ENCODE results near the gene GPR132. TPM values are rescaled to one million over a fixed set of nuclear protein-coding genes. Genes with fewer than 3 reads are reported as not detected.
A peak's percentile ranks its signal among the peaks of the same experiment; 100 is the strongest.
"Not testable (repeated sequence)": the region's sequence is repeated elsewhere in the genome, so short reads cannot be mapped to it uniquely, and the experiment has no call there.

The GPR132 gene
- total and polyA plus RNA-seq, 2 donors from 2014 or later, result 0.17 to 4.2 TPM

DNA sequence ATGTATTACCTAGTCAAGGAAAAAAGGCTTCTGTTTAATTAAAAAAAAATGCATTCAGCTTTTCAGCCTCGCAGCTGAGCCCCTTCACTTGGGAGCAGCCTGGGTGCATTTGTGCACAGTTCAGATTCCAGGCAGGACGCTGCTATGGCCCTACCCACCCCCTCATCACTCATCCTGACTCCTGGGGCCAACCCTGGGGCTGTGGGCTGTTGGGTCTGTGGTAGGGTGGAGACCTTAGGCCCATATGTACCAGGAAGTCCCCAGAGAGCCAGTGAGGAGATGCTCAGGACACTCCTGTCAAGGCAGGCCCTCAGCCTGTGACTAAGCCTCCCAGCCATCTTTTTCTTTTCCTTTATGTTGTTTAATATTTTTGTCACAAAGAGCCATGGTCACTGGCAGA lies 35.0 kb downstream of the GPR132 start:
- intact Hi-C loops (cut with DNase I), result no loop called here

GRCh38 chr14:105029402-105029801 lies 35.8 kb downstream of the GPR132 start:
- Histone ChIP-seq H3K36me3 (ENCODE audit: control insufficient read depth in 2 of 3, insufficient read depth in 3 of 3, low read length in 3 of 3) (no peaks in the 10 kb centered on the region), H3K9ac (ENCODE audit: low read length in 3 of 3) (no peak overlapping the region), H3K9me3 (ENCODE audit: control insufficient read depth in 2 of 3, insufficient read depth in 1 of 3, low read length in 3 of 3) (no peaks in the 10 kb centered on the region), H3K4me1 (ENCODE audit: control insufficient read depth in 2 of 3, insufficient read depth in 2 of 3, low read depth in 1 of 3, low read length in 3 of 3) (no peaks in the 10 kb centered on the region), H3K27ac (ENCODE audit: low read depth in 2 of 2, low read length in 2 of 2) (no peak overlapping the region), H3K27me3 (ENCODE audit: control insufficient read depth, insufficient read depth, low read length) (peaks cover 16% of the 10 kb centered on the region), H3K4me3 (ENCODE audit: low read length in 3 of 3) (no peak overlapping the region)
- DNase-seq (peak in 1 of 5 donors; percentile 66), FAIRE-seq (no peak)
- intact Hi-C loops (cut with DNase I), result no loop called here
- TF ChIP-seq, protein P1, sequence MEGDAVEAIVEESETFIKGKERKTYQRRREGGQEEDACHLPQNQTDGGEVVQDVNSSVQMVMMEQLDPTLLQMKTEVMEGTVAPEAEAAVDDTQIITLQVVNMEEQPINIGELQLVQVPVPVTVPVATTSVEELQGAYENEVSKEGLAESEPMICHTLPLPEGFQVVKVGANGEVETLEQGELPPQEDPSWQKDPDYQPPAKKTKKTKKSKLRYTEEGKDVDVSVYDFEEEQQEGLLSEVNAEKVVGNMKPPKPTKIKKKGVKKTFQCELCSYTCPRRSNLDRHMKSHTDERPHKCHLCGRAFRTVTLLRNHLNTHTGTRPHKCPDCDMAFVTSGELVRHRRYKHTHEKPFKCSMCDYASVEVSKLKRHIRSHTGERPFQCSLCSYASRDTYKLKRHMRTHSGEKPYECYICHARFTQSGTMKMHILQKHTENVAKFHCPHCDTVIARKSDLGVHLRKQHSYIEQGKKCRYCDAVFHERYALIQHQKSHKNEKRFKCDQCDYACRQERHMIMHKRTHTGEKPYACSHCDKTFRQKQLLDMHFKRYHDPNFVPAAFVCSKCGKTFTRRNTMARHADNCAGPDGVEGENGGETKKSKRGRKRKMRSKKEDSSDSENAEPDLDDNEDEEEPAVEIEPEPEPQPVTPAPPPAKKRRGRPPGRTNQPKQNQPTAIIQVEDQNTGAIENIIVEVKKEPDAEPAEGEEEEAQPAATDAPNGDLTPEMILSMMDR (IDR thresholded peaks at IDR 0.05; ENCODE audit: borderline replicate concordance, extremely low read depth, insufficient read depth), result no peak

More for the DNA sequence above, 35.0 kb downstream of the GPR132 start:
- Histone ChIP-seq H3K4me1 (ENCODE audit: control insufficient read depth in 2 of 3, insufficient read depth in 2 of 3, low read depth in 1 of 3, low read length in 3 of 3) (no peaks in the 10 kb centered on the region), H3K9me3 (ENCODE audit: control insufficient read depth in 2 of 3, insufficient read depth in 1 of 3, low read length in 3 of 3) (no peaks in the 10 kb centered on the region), H3K9ac (ENCODE audit: low read length in 3 of 3) (no peak overlapping the region), H3K36me3 (ENCODE audit: control insufficient read depth in 2 of 3, insufficient read depth in 3 of 3, low read length in 3 of 3) (no peaks in the 10 kb centered on the region), H3K4me3 (ENCODE audit: low read length in 3 of 3) (no peak overlapping the region), H3K27ac (ENCODE audit: low read depth in 2 of 2, low read length in 2 of 2) (no peak overlapping the region), H3K27me3 (ENCODE audit: control insufficient read depth, insufficient read depth, low read length) (peaks cover 21% of the 10 kb centered on the region)
- DNase-seq (no peak), FAIRE-seq (no peak)
- TF ChIP-seq, protein P1 (IDR thresholded peaks at IDR 0.05; ENCODE audit: borderline replicate concordance, extremely low read depth, insufficient read depth), result no peak

DNA sequence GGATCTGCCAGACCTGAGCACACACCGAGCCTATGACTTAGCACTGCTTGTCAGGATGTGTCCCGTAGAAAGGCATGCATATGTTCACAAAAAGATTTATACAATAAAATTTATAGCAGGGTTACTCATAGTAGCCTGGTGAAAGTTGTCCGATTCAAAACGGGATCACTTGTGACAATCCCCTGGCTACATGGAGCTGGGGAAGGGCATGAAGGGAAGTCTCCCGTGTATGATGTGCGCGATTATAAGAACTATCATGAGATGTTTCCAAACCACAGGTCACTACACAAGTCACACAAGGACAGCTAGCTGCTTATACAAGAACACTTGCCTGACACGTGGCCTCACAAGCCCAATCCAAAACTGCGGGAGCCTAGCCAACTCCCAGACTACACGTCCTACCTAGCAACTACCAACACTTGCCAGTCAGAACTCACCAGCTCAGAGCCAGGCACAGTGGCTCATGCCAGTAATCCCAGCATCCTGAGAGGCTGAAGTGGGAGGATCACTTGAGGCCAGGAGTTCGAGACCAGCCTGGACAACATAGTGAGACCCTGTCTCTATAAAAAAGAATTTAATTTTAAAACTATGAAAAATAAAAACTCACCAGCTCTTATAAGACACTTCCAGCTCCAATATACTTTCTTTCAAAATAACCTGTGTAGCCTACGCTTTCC lies 36.8 kb downstream of the GPR132 start:
- DNase-seq, result no peak
- no peaks in the 10 kb centered on the region for H3K36me3 ChIP-seq (ENCODE audit: control insufficient read depth in 2 of 3, insufficient read depth in 3 of 3, low read length in 3 of 3)
- TF ChIP-seq, protein P1 (IDR thresholded peaks at IDR 0.05; ENCODE audit: borderline replicate concordance, extremely low read depth, insufficient read depth), result no peak
- H3K9me3 ChIP-seq (ENCODE audit: control insufficient read depth in 2 of 3, insufficient read depth in 1 of 3, low read length in 3 of 3), result no peaks in the 10 kb centered on the region
- no peak overlapping the region for H3K9ac ChIP-seq (ENCODE audit: low read length in 3 of 3)
- H3K27ac ChIP-seq (ENCODE audit: low read depth in 2 of 2, low read length in 2 of 2), result no peak overlapping the region
- intact Hi-C loops (cut with DNase I), result no loop called here
- no peaks in the 10 kb centered on the region for H3K4me1 ChIP-seq (ENCODE audit: control insufficient read depth in 2 of 3, insufficient read depth in 2 of 3, low read depth in 1 of 3, low read length in 3 of 3)
- H3K4me3 ChIP-seq (ENCODE audit: low read length in 3 of 3), result no peak overlapping the region
- H3K27me3 ChIP-seq (ENCODE audit: control insufficient read depth, insufficient read depth, low read length), result peaks cover 8% of the 10 kb centered on the region
- no peak for FAIRE-seq

DNA sequence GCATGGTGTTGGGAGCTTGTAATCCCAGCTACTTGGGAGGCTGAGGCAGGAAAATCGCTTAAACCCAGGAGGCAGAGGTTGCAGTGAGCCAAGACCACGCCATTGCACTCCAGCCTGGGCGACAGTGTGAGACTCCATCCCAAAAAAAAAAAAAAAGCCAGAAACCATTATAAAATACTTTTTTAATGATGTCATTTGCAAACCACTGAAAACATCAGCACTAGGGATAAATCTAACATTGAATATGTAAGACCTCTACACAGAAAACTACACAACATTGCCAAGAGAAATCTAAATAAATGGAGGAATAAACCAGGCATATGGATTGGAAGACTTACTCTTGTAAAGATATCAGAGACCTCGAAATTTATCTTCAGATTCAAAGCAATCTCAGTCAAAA lies 37.5 kb downstream of the GPR132 start:
- FAIRE-seq; H3K9me3 ChIP-seq (ENCODE audit: control insufficient read depth in 2 of 3, insufficient read depth in 1 of 3, low read length in 3 of 3); H3K9ac ChIP-seq (ENCODE audit: low read length in 3 of 3); H3K4me1 ChIP-seq (ENCODE audit: control insufficient read depth in 2 of 3, insufficient read depth in 2 of 3, low read depth in 1 of 3, low read length in 3 of 3); H3K27me3 ChIP-seq (ENCODE audit: control insufficient read depth, insufficient read depth, low read length); H3K4me3 ChIP-seq (ENCODE audit: low read length in 3 of 3); DNase-seq; H3K36me3 ChIP-seq (ENCODE audit: control insufficient read depth in 2 of 3, insufficient read depth in 3 of 3, low read length in 3 of 3); intact Hi-C loops (cut with DNase I); H3K27ac ChIP-seq (ENCODE audit: low read depth in 2 of 2, low read length in 2 of 2): not testable (repeated sequence)
